Dedifferentiated amniotic fluid mesenchymal stem cell (primary cell): ENCODE measurements around the gene WSCD2.

ENCODE experiments used
- DNase-seq: peaks from one replicate; pipeline ENCODE4 v3.0.0-alpha.2; 2016; ENCODE audit errors: extremely low spot score

The WSCD2 gene

DNA sequence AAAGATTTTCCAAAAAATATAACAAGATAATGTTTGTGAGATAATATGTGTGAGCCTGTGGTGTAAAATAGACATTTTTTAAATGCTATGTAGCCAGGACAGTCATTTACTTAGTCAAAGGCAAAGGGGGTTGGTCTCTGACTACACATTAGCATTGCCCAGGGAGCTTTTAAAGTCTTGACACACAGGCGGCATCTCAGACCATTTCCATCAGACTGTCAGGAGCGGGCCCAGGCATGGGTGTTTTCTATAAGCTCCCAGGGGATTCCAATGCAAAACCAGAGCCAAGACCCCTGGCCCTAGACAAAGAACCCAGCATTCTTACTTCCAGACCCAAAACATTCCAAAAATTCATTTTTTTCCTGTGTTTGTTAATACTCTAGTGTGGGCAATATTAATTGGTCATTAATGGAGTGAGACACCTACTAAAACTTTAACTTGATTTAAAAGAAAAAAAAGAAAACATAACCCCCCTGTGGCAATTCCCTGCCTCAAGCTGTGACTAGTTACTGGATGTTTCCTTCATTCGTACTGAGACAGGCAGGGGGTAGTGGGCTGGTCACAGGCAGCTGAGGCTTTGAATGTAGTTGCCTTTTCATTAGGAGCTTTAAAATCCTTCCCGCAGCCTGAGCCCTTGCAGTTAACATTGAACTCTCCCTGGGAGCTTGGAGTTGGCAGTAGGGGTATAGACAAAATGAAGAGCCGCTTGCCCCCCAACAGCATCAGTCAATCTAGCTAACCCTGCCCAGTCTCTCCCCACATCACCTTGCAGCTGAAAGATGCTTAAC lies 106.3 kb downstream of the WSCD2 start:
- no peak for DNase-seq

DNA sequence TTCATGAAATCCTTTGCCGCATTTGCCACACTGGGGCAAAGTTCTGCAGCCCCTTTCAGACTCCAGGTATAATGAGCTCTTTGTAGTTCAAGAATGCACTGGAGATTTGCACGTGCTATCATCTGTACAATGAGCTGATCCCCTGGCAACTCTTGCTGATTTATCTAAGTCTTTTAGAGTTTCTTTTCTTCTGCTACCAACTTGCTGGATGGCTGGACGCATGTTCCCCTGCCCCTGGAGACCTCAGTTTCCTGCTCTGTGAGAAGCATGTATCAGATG lies 106.8 kb downstream of the WSCD2 start:
- no peak for DNase-seq

DNA sequence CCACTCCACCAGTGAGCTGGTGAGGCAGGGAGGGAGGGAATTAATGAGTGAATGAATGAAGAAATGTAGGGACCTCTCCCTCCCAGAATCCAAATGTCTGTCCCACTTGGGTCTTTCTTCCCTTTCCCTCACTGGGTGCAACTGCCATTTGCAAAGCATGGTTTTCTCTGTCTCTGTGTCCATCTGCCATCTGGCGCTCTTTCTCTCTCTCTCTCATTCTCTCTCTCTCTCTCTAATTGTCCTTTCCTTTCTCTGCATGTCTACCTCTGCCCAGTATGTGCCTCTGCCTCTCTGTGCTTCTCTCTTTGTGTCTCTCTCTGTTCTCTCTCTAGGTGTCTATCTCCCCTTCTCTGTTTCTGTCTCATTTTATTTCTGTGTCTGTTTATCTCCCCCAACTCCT lies 107.3 kb downstream of the WSCD2 start:
- DNase-seq = no peak

DNA sequence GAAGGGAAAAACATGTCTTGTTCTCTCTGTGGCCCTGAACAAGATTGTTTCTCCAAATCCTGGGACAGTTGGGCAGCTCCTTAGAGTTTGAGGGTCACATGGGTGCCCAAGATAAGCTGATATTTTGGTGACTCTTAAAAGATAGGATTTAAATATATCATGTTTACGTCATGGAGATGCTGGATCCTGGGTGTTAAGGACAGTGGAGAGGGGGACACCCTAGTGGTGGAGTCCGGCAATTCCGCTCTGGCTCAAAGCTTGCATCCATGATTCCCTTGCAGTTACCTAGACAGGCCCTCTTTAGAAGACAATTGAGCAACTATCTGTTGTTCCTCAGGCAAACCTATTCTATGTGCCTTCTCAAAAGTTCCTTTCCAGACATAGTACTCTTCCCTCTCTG lies 108.2 kb downstream of the WSCD2 start:
- DNase-seq = no peak

DNA sequence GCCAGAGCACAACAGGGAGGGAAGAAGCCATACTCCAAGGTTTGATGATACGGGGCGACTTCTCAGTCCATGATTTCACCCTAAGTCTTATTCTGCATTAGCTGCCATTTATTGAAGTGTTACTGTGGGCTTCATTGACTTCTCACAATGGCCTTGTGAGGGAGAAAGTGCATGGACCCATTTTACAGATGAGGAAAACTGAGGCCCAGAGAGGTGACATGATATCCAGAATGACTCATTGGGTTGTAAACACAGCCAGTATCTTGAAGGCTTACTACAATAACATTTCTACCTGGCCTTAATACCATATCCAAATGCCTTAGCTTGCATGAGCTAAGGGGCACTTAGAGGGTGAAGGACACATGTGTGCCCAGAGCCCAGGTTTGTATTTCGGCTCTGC lies 109.4 kb downstream of the WSCD2 start:
- DNase-seq = no peak

DNA sequence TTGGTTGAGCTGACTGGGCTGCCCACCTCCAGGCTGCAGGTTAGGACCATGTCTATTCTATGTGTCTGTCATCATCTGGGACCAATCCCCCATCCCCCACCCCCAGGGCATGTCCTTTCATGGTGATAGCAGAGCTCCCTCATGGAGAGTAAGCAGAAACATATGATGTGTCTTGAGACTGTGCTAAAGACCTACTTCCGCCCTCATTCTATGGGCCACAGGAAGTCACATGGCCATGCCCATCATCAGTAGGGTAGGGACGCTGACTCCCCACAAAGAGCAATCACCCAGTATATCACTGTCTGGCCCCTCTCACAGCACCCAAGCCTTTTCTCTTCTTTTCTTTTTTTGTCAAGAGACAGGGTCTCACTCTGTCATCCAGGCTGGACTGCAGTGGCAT lies 110.3 kb downstream of the WSCD2 start:
- DNase-seq = no peak

DNA sequence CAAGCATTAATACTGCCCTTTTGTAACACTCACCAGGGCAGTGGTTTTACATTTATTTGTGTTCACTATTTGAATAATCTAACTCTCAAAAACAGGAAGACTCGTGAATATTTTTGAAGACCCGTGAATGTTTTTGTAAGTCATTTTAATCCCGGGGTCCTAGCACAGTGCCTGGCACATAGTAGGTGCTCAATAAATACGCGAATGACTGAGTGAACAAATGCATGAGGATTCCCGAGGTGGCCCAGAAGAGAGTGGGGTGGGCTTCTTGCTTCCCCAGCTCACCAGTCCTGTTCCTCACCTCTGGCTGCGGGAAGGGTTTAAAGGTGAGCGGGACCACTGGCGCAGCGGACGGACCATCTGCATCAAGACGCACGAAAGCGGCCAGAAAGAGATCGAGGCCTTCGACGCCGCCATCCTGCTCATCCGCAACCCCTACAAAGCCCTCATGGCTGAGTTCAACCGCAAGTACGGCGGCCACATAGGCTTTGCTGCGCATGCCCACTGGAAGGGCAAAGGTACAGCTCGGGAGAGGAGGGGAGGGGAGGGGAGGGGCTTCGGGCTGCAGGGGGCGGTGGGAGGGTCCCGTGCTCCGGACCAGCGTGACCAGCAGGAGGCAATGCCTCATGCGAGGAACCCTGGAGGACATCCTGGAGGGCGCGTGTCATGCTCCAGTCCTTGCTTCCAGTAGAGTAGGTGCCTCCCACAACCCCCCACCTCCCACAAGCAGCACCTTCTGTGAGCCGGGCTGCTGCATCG lies 111.1 kb downstream of the WSCD2 start:
- no peak for DNase-seq

DNA sequence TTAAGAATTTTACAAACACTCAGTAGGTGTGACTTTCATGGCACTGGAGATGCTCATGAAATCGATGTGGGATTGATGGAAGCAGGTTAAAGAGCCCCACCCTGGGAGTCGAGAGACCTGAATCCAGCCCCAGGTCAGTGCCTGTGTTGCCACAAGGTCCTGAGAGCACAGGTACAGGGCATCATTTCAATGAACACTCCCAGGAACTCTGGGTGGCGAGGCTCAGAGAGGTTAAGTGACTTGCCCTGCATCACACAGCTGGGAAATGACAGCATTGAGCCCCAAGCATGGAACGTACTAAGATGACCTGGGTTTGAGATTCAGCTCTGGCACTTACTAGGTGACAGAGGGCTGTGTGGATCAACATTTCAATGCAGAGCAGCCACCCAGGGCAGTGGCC lies 111.8 kb downstream of the WSCD2 start:
- DNase-seq = no peak

DNA sequence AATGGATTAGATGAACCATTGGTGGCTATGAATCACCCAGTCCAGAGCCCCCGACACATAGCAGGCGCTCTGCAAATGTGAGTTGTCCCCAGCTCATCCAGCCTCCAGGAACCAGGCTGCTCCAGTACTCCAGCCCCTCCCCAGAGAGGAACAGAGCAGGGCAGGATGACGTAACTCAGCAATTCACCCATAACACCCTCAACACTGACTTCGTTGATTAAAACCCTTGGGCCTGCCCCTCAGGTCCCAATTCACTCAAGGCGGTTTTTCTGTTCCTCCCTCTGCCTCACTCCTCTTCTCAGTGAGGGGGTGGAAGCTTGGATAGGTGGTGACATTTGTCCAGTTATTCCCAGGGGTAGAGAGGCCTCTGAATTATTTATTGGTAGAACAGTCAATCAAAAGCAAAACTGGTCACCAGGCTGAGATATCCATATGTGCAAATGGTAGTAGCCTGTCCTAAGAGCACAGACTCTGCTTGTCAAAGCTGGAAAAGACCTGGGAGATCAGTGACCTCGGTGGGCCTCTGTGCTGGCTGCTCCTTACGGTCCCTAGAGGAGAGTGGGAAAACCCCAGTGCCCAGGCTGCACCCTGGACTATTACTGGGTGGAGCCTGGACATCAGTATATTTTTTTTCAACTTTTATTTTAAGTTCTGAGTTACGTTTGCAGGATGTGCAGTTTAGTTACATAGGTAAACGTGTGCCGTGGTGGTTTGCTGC lies 113.1 kb downstream of the WSCD2 start:
- no peak for DNase-seq

DNA sequence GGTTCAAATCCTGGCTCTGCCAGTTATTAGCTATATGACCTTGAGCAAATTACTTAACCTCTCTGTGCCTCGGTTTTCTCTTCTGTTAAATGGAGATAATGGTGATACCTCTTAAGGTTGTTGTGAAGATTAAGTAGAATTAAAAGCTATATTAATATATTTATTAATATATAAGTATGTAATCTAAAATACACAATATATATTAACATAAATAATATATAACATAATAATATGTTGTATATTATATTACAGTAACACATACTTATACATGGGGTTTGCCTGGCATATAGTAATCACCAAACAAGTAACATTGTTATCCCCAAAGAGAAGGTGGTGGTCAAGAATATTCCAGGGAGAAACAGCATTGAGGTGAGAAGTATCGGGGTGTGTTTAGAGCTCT lies 118.0 kb downstream of the WSCD2 start:
- no peak for DNase-seq

DNA sequence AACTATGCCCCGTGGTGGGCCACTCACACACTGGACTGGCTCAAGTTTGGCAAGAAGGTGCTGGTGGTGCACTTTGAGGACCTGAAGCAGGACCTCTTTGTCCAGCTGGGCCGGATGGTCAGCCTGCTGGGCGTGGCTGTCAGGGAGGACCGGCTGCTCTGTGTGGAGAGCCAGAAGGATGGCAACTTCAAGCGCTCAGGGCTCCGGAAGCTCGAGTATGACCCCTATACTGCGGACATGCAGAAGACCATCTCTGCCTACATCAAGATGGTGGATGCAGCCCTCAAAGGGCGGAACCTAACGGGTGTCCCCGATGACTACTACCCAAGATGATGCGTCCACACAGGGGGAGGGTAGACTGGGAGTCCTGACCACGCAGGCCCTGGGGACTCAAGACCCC lies 118.9 kb downstream of the WSCD2 start:
- DNase-seq = no peak

DNA sequence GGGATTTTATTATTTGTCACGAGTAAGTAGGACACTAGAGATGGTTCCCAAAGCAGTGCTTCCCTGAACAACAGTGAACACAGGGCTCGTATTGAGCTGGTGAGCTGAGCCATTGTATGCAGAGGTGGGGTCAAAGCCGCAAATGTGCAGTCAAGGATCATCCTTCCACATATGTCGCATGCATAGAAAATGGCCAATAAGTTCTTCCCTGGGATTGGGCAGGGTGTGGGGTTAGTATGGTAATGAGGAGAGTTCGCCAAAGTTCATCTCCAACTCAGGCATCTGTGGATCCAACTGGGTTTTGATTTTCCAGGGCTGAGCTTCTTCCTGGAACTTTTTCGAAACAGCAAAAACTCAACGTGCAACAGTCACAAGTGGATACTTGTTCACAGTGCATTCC lies 123.4 kb downstream of the WSCD2 start:
- DNase-seq = no peak

DNA sequence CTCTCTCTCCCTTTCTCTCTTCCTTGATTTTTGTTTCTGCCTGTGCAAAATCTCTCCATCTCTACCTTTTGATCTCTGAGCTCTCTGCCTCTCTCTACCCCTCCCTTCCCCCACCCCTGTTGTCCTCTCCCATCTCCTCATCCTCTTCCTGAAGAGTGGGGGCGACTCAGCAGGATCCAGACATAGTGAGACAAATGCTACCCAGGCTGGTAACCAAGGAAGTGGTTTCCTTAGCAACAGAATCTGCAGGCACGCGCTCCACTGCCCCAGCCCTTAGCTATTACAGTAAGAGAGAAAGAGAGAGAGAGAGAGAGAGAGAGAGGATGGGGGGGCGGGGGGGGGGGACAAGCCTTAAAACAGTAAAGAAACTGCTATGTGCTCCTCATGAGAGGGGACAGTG lies 124.5 kb downstream of the WSCD2 start:
- DNase-seq = no peak

DNA sequence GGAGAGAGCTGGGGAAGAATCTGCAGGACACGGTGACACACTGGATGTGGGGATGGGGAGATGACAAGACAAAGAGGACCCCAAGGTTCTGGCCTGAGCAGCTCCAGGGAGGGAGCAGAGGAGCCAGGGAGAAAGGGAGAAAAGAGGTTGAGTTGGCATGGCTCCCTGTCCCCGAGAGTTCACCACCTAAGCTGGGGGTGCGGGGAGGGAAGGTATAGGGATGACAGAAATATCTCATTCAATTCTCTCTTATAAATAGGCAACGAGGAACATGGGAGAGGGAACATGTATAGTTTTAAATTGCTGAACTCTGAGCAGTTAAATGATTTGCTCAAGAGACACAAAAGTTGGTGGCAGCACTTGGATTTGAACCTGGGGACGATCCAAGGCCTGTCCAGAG lies 124.9 kb downstream of the WSCD2 start:
- no peak for DNase-seq

DNA sequence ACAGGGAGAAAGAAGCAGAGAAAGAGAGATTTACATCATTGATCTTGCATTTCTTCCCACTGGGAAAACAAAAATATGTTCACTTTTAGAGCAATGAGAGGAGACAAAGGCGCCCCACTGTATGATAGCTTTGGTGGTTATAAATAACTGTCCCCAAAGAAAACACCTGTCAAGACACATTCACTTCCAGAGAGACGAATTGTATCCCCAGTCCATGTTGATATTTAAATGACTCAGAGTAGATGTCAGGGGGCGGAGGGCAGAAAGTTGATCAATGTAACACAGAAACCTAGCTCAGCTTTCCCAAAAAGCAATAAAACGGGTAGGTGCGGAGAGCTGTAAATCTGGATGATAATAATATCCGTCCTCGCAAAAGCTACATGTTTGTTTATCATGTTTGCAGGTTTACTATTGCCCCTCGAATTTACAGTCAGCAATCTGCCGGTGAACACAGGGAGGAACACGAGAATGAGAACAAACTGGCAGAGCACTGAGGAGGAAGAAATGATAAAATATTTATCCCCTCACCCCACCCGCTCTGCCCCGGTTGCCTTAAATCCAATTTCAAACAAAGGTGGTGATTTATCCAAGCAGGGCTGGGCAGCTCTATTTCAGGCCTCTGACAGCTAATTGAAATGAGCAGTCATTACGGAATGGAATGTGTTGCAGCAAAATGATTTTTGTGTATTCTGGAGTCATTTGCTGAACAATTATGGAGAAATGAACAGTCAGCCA lies 125.6 kb downstream of the WSCD2 start:
- no peak for DNase-seq

DNA sequence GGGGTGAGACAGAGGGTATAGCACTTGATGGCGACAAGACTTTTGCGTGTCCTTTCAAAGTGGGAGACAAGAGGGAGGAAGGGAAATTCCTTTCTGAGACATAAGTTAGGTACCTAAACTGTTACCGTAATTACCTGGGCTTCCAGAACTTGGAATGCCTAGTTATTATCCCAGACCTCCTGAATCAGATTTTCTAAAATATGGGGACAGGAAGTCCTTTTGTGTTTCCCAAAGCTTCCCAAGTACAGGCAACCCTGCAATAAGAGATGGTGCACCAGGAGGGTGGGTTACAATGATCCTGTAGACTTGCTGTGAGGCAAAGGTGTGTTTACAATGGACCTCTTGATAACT lies 126.1 kb downstream of the WSCD2 start:
- no peak for DNase-seq

DNA sequence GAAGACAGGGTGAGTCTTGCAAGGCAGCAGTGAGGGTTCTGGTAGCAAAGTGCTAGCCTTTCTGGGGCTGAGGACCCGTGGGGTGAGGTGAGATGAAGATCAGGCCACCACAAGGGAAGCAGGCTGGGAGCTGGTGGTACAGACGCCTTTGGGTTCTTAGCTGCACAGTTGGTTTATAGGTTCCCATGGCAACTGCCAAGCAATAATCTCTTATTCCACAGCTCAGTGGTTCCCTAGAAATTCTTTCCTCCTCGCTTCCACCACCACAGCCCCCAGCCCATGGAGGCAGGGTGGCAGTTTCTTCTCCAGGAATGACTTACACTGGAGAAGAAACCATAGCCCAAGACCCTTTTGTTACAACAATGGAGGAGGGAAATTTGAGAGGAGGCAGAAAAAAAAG lies 127.9 kb downstream of the WSCD2 start:
- DNase-seq = no peak

DNA sequence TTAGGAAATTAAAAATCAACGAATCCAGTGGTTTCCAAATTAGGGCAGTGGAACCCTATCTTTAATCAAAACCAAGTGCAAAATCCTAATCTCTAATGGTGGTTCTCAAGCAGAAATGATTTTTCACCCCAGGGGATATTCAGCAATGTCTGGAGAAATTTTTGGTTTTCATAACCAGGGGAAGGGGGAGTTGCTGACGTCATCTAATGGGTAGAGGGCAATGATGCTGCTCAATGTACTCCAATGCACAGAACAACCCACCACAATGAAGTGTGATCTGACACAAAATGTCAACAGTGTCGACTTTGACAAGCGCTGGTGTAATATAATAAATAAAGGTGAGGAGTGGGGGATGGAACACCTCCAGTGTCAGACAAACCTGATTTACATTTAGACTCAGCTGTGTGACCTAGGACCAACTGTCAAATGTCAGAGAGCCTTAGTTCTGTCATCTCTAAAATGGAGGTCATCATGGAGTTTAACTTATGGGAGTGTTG lies 128.6 kb downstream of the WSCD2 start:
- DNase-seq = no peak

DNA sequence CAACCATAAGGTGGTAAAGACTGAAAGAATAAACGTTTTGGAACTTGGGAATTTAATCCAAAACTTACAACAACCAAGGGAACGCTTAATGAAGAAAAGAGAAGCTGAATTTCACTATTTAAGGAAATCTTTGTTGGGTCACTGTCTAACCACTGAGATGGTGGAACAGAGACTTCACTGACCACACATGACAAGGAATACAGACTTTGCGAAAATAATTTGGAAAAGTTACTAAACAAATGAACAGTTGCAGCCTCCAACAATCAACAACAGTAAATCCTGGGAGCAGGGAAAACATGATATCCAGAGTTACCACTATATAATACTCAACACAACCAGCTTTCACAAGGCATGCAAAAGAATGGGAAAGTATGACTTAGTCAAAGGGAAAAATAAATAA lies 131.0 kb downstream of the WSCD2 start:
- no peak for DNase-seq

DNA sequence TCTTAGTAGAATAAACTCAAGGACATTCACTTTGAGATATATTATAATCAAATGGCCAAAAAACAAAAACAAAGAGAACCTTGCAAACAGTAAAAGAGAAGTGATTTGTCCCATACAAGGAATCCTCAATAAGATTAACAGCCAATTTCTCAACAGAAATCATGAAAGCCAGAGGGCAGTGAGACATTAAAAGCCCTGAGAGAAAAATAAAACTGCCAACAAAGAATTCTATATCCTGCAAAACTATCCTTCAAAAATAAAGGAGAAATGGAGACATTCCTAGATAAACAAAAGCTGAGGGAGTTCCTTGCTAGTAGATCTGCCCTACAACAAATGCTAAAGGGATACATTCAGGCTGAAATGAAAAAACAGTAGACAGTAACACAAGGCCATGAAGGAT lies 131.9 kb downstream of the WSCD2 start:
- DNase-seq = no peak

DNA sequence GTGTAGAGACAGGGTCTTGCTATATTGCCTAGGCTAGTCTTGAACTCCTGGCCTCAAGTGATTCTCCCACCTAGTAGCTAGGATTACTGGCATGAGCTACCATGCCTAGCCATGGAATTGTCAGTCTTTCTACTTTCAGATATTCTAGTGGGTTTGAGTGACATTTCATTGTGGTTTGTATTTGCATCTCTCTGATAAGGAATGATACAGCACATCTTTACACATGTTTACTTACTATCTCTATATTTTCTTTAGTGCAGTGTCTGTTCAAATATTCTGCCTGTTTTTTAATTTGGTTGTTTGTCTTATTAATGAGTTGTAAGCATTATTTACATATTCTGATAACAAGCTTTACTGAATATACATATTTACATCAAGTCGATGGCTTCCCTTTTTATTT lies 136.4 kb downstream of the WSCD2 start:
- DNase-seq = no peak

DNA sequence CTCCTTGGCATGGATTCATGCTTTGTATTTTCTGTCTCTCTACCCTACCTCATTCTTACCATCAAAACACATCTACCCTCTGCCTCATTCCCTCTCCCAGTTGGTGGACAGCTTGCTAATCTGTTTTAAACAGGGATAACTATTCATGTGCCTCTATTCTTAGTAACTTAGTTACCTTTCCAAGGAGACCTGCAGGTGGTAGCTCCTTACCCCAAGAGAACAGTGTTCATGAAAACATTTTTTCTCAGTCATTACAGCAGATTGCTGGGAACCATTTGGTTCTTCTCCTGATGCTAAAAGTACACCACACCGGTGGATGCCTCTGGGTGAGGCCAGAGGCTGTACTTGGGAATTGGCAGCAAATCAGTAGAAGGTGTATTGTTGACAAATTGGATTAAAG lies 137.0 kb downstream of the WSCD2 start:
- no peak for DNase-seq
